Kidney (tissue), 14 donors: ENCODE results near the gene LIX1L. TPM values are rescaled to one million over a fixed set of nuclear protein-coding genes. Genes with fewer than 3 reads are reported as not detected.

Experiments
- DNase-seq, 5 donors: peaks; one replicate each; pipeline ENCODE4 v3.0.0-alpha.2; 2013 to 2020
- FAIRE-seq: peaks from 2 replicates; lab custom pipeline; 2012; peaks lifted over from hg19 to GRCh38; lab: Jason Lieb, UNC
- H3K27ac ChIP-seq, 2 donors: one replicate each; pipeline ENCODE4 v1.7.0; 2013; ENCODE audit warnings: low read depth in 2 of 2, low read length in 2 of 2, inconsistent platforms in 1 of 2
- H3K27me3 ChIP-seq: one replicate; pipeline ENCODE4 v1.7.1; 2013; ENCODE audit warnings: low read length, inconsistent platforms; ENCODE audit not compliant: control insufficient read depth, insufficient read depth
- H3K36me3 ChIP-seq, 3 donors: one replicate each; pipeline versions ENCODE4 v1.7.0 to v1.7.1; 2013; ENCODE audit warnings: low read length in 3 of 3, control low read depth in 1 of 3, inconsistent platforms in 1 of 3; ENCODE audit not compliant: insufficient read depth in 3 of 3, control insufficient read depth in 2 of 3
- H3K4me1 ChIP-seq, 3 donors: one replicate each; pipeline versions ENCODE4 v1.7.0 to v1.7.1; 2013; ENCODE audit warnings: low read length in 3 of 3, inconsistent platforms in 1 of 3, low read depth in 1 of 3; ENCODE audit not compliant: control insufficient read depth in 2 of 3, insufficient read depth in 2 of 3
- H3K4me3 ChIP-seq, 3 donors: one replicate each; pipeline versions ENCODE4 v1.7.0 to v1.8.1; 2013; ENCODE audit warnings: low read length in 3 of 3, control low read depth in 1 of 3, inconsistent platforms in 1 of 3
- H3K9ac ChIP-seq, 3 donors: one replicate each; pipeline versions ENCODE4 v1.7.0 to v1.7.1; 2013; ENCODE audit warnings: low read length in 3 of 3, control low read depth in 1 of 3, inconsistent platforms in 1 of 3
- H3K9me3 ChIP-seq, 3 donors: one replicate each; pipeline versions ENCODE4 v1.7.0 to v1.7.1; 2013; ENCODE audit warnings: low read length in 3 of 3, control low read depth in 1 of 3, inconsistent platforms in 1 of 3; ENCODE audit not compliant: control insufficient read depth in 2 of 3, insufficient read depth in 1 of 3
- CTCF ChIP-seq: IDR thresholded peaks from 3 replicates; pipeline ENCODE4 v1.5.1; 2012; ENCODE audit warnings: mild to moderate bottlenecking, moderate library complexity, borderline replicate concordance; ENCODE audit not compliant: insufficient read depth; ENCODE audit errors: extremely low read depth
- intact Hi-C: fragments of 100-400 bp; cut with DNase I; formaldehyde crosslinking; loops from one replicate; pipeline ENCODE4 v1.11.1; 2022
- polyA plus RNA-seq: library from polyadenylated mRNA; stranded (reverse); fragments of 350-450 nt; fragmentation: Illumina TruSeq; extraction: RNeasy Lipid Tissue Mini Kit (QIAGEN cat#74804); gene quantifications from one replicate; pipeline ENCODE4 v1.2.3, GENCODE V29; 2014; ENCODE audit warnings: low read depth, low replicate concordance; ENCODE audit not compliant: insufficient read depth
- total RNA-seq: library from RNA; stranded (reverse); fragmentation: NEBNext Ultra II Directional; extraction: Animal tissue kit (Norgen Biotek cat#: 25700); gene quantifications from one replicate; pipeline ENCODE4 v1.2.1, GENCODE V29; 2021
- donor health status: control.
- donor health status: control.
- donor health status: control.
- donor health status: control.
- donor health status: control.
- donor health status: DM: yes; HTN: yes; CAD: no.
- donor health status: Normal renal cell carcinoma (clear cell type).

LIX1L gene
- total and polyA plus RNA-seq, 2 donors from 2014 or later: 10.0 to 27.8 TPM

- FAIRE-seq: no peak
- intact Hi-C loops: no loop called here
- H3K9ac ChIP-seq: peak overlapping the region; percentile 88 to 99 (median 98)
Observed at GRCh38 chr1:145994391-145995120, 36.7 kb upstream of the LIX1L start.

GRCh38 chr1:145993618-145994390 lies 36.0 kb upstream of the LIX1L start:
- DNase-seq (no peak), FAIRE-seq (no peak)
- Histone ChIP-seq H3K9ac (peak overlapping the region; percentile 88 to 99 (median 98)), H3K9me3 (no peaks in the 10 kb centered on the region), H3K27me3 (no peaks in the 10 kb centered on the region), H3K4me1 (peaks cover 4 to 8% (median 5%) of the 10 kb centered on the region in 3 donors), H3K36me3 (peaks cover 23 to 44% (median 31%) of the 10 kb centered on the region in 3 donors), H3K4me3 (peak overlapping the region; percentile 90 to 99 (median 99)), H3K27ac (peak overlapping the region; percentile 93 to 94)
- intact Hi-C loops: no loop called here
- TF ChIP-seq CTCF: no peak

More at GRCh38 chr1:145994391-145995120, 36.7 kb upstream of the LIX1L start:
- H3K9me3 ChIP-seq: no peaks in the 10 kb centered on the region
- peak overlapping the region; percentile 90 to 99 (median 99) for H3K4me3 ChIP-seq
- H3K27ac ChIP-seq: peak overlapping the region; percentile 93 to 94
- peaks cover 23 to 44% (median 31%) of the 10 kb centered on the region in 3 donors for H3K36me3 ChIP-seq
- peaks cover 5 to 12% (median 10%) of the 10 kb centered on the region in 3 donors for H3K4me1 ChIP-seq
- no peak for DNase-seq
- no peaks in the 10 kb centered on the region for H3K27me3 ChIP-seq
- no peak for TF ChIP-seq CTCF

DNA sequence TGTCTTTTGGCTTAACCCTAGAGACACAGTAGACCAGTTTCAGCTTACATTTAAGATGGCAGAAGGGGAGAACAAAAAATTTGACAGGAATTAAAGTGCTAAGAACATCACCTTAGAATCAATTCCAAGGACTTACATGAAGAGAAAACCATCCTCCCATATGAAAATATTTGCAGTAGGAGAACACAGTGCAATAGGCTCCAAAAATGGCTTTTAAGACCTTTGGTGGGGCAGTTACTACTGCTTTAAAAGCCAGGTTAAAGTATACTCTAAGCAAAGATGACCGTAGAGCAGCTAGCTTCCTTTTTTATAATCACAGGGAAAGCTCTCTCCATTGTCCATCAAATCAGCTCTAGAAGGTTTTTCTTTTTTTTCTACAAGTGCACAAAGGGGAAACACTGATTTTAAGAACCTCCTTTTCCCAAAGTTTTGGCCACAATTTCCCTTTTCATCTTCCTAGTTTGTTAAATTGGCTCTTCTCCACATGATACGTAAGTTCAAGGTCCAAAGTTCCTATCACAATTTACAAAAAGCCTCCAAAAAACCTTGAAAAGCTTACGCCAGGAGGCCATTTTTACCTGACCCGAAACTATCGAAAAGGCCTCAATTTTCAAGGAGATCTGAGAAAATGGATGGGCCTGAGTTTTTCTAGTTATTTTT lies 35.3 kb upstream of the LIX1L start:
- peak overlapping the region; percentile 31 to 98 (median 88) for H3K9ac ChIP-seq
- intact Hi-C loops: no loop called here
- no peaks in the 10 kb centered on the region for H3K27me3 ChIP-seq
- H3K4me3 ChIP-seq: peak overlapping the region; percentile 90 to 99 (median 99)
- DNase-seq (no peak), FAIRE-seq (no peak)
- H3K9me3 ChIP-seq: no peaks in the 10 kb centered on the region
- peak overlapping the region; percentile 93 to 94 for H3K27ac ChIP-seq
- no peak for TF ChIP-seq CTCF
- H3K4me1 ChIP-seq: peaks cover 0 to 7% (median 5%) of the 10 kb centered on the region in 3 donors
- peaks cover 23 to 44% (median 31%) of the 10 kb centered on the region in 3 donors for H3K36me3 ChIP-seq
